Activated CD4-positive, CD25-positive, alpha-beta regulatory T cell treated with anti-CD3 and anti-CD28 coated beads, Interleukin-2, amount 50 U/mL, for 16 hours (primary cell): ENCODE data around the gene KLHL11.

Experiments used
- DNase-seq: peaks from one replicate; pipeline ENCODE4 v3.0.0-alpha.2; 2020; ENCODE audit warnings: low read depth, low spot score

The KLHL11 gene

GRCh38 chr17:41864836-41865595 is at the start of gene KLHL11:
Gene KLHL11 (minus strand): TSS chr17:41865423. CDS start chr17:41865370, 53 bp downstream.
- DNase-seq = peak; percentile 74

GRCh38 chr17:41915020-41915419 is 49.8 kb upstream of the KLHL11 start:
- no peak for DNase-seq

GRCh38 chr17:41914358-41914766 is 49.1 kb upstream of the KLHL11 start:
- no peak for DNase-seq

GRCh38 chr17:41913798-41914197 is 48.6 kb upstream of the KLHL11 start:
- no peak for DNase-seq

- DNase-seq = no peak
Measured at GRCh38 chr17:41912925-41913324, 47.7 kb upstream of the KLHL11 start.

GRCh38 chr17:41910701-41911391 is 45.6 kb upstream of the KLHL11 start:
- no peak for DNase-seq

- DNase-seq = no peak
Measured at GRCh38 chr17:41909088-41909487, 43.9 kb upstream of the KLHL11 start.

GRCh38 chr17:41907633-41908539 is 42.7 kb upstream of the KLHL11 start:
- DNase-seq = no peak

GRCh38 chr17:41907185-41907556 is 41.9 kb upstream of the KLHL11 start:
- no peak for DNase-seq

- DNase-seq = no peak
Measured at GRCh38 chr17:41906465-41907184, 41.4 kb upstream of the KLHL11 start.

- DNase-seq = no peak
Measured at GRCh38 chr17:41905172-41905571, 39.9 kb upstream of the KLHL11 start.

- DNase-seq = no peak
Measured at GRCh38 chr17:41904242-41904841, 39.1 kb upstream of the KLHL11 start.

- no peak for DNase-seq
Measured at GRCh38 chr17:41901646-41902045, 36.4 kb upstream of the KLHL11 start.

GRCh38 chr17:41896726-41897125 is 31.5 kb upstream of the KLHL11 start:
- no peak for DNase-seq

- DNase-seq = no peak
Measured at GRCh38 chr17:41895617-41896016, 30.4 kb upstream of the KLHL11 start.

GRCh38 chr17:41894791-41895331 is 29.6 kb upstream of the KLHL11 start:
- no peak for DNase-seq

GRCh38 chr17:41893384-41893783 is 28.2 kb upstream of the KLHL11 start:
- no peak for DNase-seq

GRCh38 chr17:41892021-41892376 is 26.8 kb upstream of the KLHL11 start:
- no peak for DNase-seq

GRCh38 chr17:41891135-41892020 is 26.2 kb upstream of the KLHL11 start:
- DNase-seq = no peak
